DMS153 treated with DMSO at 0.1 percent for 48 hours (cell line): ENCODE results near the gene COL20A1.

Source experiments
- DNase-seq: peaks from one replicate; lab custom pipeline; 2025; ENCODE audit not compliant: unreplicated experiment; lab: John Stamatoyannopoulos, UW

COL20A1 gene

GRCh38 chr20:63359937-63360849, 67.2 kb downstream of the COL20A1 start:
- DNase-seq: no peak

- no peak for DNase-seq
Observed at GRCh38 chr20:63360850-63361518, 68.0 kb downstream of the COL20A1 start, which contains the start of gene CHRNA4. TSS of gene CHRNA4 (minus strand) at chr20:63361349. CDS start at chr20:63361165, 184 bp downstream.

- no peak for DNase-seq
Observed at GRCh38 chr20:63361519-63362435, 68.8 kb downstream of the COL20A1 start.

GRCh38 chr20:63362436-63363009, 69.5 kb downstream of the COL20A1 start:
- no peak for DNase-seq

GRCh38 chr20:63363013-63363957, 70.3 kb downstream of the COL20A1 start:
- no peak for DNase-seq

- no peak for DNase-seq
Observed at GRCh38 chr20:63363981-63364561, 71.1 kb downstream of the COL20A1 start.

GRCh38 chr20:63364801-63365585, 72.0 kb downstream of the COL20A1 start:
- no peak for DNase-seq

GRCh38 chr20:63365601-63366389, 72.8 kb downstream of the COL20A1 start:
- DNase-seq: no peak

GRCh38 chr20:63366390-63367365, 73.7 kb downstream of the COL20A1 start:
- DNase-seq: no peak

GRCh38 chr20:63367446-63368055, 74.6 kb downstream of the COL20A1 start:
- DNase-seq: no peak

GRCh38 chr20:63368151-63368550, 75.2 kb downstream of the COL20A1 start:
- no peak for DNase-seq

GRCh38 chr20:63369024-63369530, 76.1 kb downstream of the COL20A1 start:
- DNase-seq: no peak

GRCh38 chr20:63369724-63370617, 77.0 kb downstream of the COL20A1 start:
- DNase-seq: no peak

- no peak for DNase-seq
Observed at GRCh38 chr20:63370618-63371187, 77.7 kb downstream of the COL20A1 start.
